ENCODE data around the gene VEZT.

- no peak for TF ChIP-seq EP300 (IDR thresholded peaks at IDR 0.05)
- TF ChIP-seq, protein P1, sequence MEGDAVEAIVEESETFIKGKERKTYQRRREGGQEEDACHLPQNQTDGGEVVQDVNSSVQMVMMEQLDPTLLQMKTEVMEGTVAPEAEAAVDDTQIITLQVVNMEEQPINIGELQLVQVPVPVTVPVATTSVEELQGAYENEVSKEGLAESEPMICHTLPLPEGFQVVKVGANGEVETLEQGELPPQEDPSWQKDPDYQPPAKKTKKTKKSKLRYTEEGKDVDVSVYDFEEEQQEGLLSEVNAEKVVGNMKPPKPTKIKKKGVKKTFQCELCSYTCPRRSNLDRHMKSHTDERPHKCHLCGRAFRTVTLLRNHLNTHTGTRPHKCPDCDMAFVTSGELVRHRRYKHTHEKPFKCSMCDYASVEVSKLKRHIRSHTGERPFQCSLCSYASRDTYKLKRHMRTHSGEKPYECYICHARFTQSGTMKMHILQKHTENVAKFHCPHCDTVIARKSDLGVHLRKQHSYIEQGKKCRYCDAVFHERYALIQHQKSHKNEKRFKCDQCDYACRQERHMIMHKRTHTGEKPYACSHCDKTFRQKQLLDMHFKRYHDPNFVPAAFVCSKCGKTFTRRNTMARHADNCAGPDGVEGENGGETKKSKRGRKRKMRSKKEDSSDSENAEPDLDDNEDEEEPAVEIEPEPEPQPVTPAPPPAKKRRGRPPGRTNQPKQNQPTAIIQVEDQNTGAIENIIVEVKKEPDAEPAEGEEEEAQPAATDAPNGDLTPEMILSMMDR (IDR thresholded peaks at IDR 0.05) = no peak
Observed at GRCh38 chr12:95231190-95231589, 13.6 kb downstream of the VEZT start.

Data from ovary (tissue), 3 donors.